ENCODE measurements around the gene ADRA1B.

DNA sequence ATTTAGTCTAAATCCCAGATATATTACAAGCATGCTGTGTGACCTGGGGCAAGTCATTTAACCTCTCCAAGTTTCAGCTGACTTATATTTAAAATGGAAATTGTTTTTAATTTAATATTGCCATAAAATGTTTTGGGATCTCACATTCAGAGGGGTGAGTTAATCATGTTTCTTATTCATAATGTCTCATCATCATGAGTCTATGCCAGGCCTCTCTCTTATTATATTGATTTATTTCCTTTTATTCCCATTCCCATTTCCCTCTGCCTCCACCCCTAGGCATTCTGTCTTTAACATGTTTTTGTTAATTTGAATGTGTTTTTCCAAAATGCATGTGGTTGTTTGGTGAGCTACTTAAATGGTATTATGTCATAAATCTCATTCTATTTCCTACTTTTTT lies 53.7 kb downstream of the ADRA1B start:
- TF ChIP-seq POLR2A (IDR thresholded peaks at IDR 0.05), result no peak
- TF ChIP-seq, protein P1, sequence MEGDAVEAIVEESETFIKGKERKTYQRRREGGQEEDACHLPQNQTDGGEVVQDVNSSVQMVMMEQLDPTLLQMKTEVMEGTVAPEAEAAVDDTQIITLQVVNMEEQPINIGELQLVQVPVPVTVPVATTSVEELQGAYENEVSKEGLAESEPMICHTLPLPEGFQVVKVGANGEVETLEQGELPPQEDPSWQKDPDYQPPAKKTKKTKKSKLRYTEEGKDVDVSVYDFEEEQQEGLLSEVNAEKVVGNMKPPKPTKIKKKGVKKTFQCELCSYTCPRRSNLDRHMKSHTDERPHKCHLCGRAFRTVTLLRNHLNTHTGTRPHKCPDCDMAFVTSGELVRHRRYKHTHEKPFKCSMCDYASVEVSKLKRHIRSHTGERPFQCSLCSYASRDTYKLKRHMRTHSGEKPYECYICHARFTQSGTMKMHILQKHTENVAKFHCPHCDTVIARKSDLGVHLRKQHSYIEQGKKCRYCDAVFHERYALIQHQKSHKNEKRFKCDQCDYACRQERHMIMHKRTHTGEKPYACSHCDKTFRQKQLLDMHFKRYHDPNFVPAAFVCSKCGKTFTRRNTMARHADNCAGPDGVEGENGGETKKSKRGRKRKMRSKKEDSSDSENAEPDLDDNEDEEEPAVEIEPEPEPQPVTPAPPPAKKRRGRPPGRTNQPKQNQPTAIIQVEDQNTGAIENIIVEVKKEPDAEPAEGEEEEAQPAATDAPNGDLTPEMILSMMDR (IDR thresholded peaks at IDR 0.05), result no peak
